Heart left ventricle (tissue), 16 donors: Measurements from ENCODE around the gene HCN4. TPM values are rescaled to one million over a fixed set of nuclear protein-coding genes. Genes with fewer than 3 reads are reported as not detected.

Experiments
- ATAC-seq, 4 donors: fragments of 200-7000 bp; cut with Tn5 transposase; one replicate each; pipeline ENCODE4 v1.9.1; 2020 to 2022; ENCODE audit warnings: moderate library complexity in 4 of 4, mild to moderate bottlenecking in 3 of 4, moderate number of reproducible peaks in 1 of 4
- DNase-seq, 5 donors: peaks; one replicate each; pipeline ENCODE4 v3.0.0-alpha.2; 2020
- H3K27ac ChIP-seq, 12 donors: fragments of 200-600 bp; sonication (generic) in 4 of 12; one replicate each; pipeline versions ENCODE4 v1.5.0 to v1.8.0; 2016 to 2022; ENCODE audit warnings: mild to moderate bottlenecking in 2 of 12
- H3K27me3 ChIP-seq, 9 donors: fragments of 200-600 bp; sonication (generic) in 2 of 9; one replicate each; pipeline versions ENCODE4 v1.5.1 to v1.8.0; 2016 to 2022; ENCODE audit warnings: mild to moderate bottlenecking in 3 of 9
- H3K36me3 ChIP-seq, 9 donors: fragments of 200-600 bp; sonication (generic) in 2 of 9; one replicate each; pipeline versions ENCODE4 v1.5.0 to v1.8.0; 2018 to 2022; ENCODE audit warnings: mild to moderate bottlenecking in 2 of 9
- H3K4me1 ChIP-seq, 12 donors: fragments of 200-600 bp; sonication (generic) in 4 of 12; one replicate each; pipeline versions ENCODE4 v1.5.0 to v1.8.0; 2016 to 2022; ENCODE audit warnings: mild to moderate bottlenecking in 3 of 12
- H3K4me3 ChIP-seq, 12 donors: fragments of 200-600 bp; sonication (generic) in 4 of 12; one replicate each; pipeline versions ENCODE4 v1.5.0 to v1.8.0; 2017 to 2022; ENCODE audit warnings: mild to moderate bottlenecking in 9 of 12, moderate library complexity in 4 of 12
- H3K9me3 ChIP-seq, 12 donors: fragments of 200-600 bp; sonication (generic) in 4 of 12; one replicate each; pipeline versions ENCODE4 v1.5.0 to v1.8.0; 2016 to 2022; ENCODE audit warnings: mild to moderate bottlenecking in 1 of 12
- POLR2A ChIP-seq, 2 donors: fragments of 450-650 bp; IDR thresholded peaks; one replicate each; pipeline ENCODE4 v1.6.1; 2017; ENCODE audit warnings: antibody characterized with exemption in 2 of 2, mild to moderate bottlenecking in 2 of 2, moderate library complexity in 2 of 2
- WGBS, 4 donors: extraction: QIAGEN DNeasy Blood & Tissue Kit in 2 of 4; methylation state at CpG; one replicate each; pipeline versions ENCODE4 v1.1.5 to v1.1.7; 2013 to 2018; 5-methylcytosine and 5-hydroxymethylcytosine counted together
- intact Hi-C, 10 donors: fragments of 100-400 bp; cut with DNase I; formaldehyde crosslinking; loops; one replicate each; pipeline versions ENCODE4 v1.11.1 to v1.14.2; 2022
- polyA plus RNA-seq, 2 donors: library from polyadenylated mRNA; stranded (reverse); fragments of 200-250 nt; gene quantifications; one replicate each; pipeline ENCODE4 v1.2.3, GENCODE V29; 2013
- total RNA-seq, 9 donors: library from RNA; depleted of rRNA in 2 of 9; stranded (reverse); fragments of >200 nt in 2 of 9; fragmentation: NEBNext Ultra II Directional in 3 of 9; extraction: Animal tissue kit (Norgen Biotek cat#: 25700) in 3 of 9; gene quantifications; one replicate each; pipeline versions ENCODE4 v1.1.0 to v1.2.4, GENCODE V29; 2016 to 2023
- TF ChIP-seq, protein P1 (sequence below), 12 donors: fragments of 200-600 bp; sonication (generic) in 4 of 12; IDR thresholded peaks; one replicate each; pipeline versions ENCODE4 v1.5.0 to v1.8.0; 2018 to 2022; ENCODE audit warnings: antibody characterized with exemption in 12 of 12, mild to moderate bottlenecking in 5 of 12
- donor health status: ischemic (EF 13 %, LVEDD 7.1; RV severe dilation, severe dysfunction).
- donor health status: healthy with polysubstance abuse.
- donor health status: DM: no; HTN: yes; CAD: no.
- donor health status: DM: no; HTN: no; CAD: no.
- donor health status: ischemic (EF 25% LVEDD 6.9; RV normal size, moderate dysfunction).
- donor health status: ischemic (EF 25% LVEDD 5.7; RV mildly dilated, moderate dysfunction).
- donor health status: healthy.
- donor health status: DM: yes; HTN: yes; CAD: no.
- donor health status: ischemic (EF 35%, LVEDD 5.7; RV mildly dilated, moderate dysfunction).
- donor health status: nonischemic (EF 11% LVEDD 7.7; RV severe dilation, severe dysfunction).
- donor health status: DM: yes; HTN: yes; CAD: no.
- donor health status: PGD.
- donor health status: ischemic (EF 29% LVEDD 5.4; RV normal size, mild dysfunction).
- donor health status: nonischemic (EF 23%, LVEDD 6.1; RV moderate dilation, normal function).

HCN4 gene
- total and polyA plus RNA-seq, 11 donors: 5.1 to 23.0 (median 8.4) TPM

DNA sequence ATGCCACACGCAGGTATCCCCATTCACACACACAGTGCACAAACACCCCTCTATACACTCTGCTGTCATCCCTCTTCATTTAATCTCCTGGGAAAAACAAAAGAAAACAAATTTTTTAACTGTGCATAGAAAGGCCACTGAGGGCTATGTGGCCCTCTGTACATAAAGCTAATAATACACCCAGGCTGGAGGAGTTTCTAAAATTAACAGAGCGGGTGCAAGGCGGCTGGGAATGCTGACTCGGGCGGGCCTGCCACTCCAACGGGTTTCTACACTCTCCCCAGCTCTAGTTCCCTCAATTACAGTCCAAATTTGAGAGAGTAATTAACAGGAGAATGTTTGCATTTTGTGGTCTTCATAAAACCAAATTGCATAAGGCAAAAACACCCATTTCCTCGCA is 23.1 kb downstream of the HCN4 start:
- TF ChIP-seq, protein P1, sequence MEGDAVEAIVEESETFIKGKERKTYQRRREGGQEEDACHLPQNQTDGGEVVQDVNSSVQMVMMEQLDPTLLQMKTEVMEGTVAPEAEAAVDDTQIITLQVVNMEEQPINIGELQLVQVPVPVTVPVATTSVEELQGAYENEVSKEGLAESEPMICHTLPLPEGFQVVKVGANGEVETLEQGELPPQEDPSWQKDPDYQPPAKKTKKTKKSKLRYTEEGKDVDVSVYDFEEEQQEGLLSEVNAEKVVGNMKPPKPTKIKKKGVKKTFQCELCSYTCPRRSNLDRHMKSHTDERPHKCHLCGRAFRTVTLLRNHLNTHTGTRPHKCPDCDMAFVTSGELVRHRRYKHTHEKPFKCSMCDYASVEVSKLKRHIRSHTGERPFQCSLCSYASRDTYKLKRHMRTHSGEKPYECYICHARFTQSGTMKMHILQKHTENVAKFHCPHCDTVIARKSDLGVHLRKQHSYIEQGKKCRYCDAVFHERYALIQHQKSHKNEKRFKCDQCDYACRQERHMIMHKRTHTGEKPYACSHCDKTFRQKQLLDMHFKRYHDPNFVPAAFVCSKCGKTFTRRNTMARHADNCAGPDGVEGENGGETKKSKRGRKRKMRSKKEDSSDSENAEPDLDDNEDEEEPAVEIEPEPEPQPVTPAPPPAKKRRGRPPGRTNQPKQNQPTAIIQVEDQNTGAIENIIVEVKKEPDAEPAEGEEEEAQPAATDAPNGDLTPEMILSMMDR (IDR thresholded peaks at IDR 0.05): no peak
- no peak for TF ChIP-seq POLR2A (IDR thresholded peaks at IDR 0.05)
- Histone ChIP-seq H3K4me1 (peaks cover 0 to 35% (median 8%) of the 10 kb centered on the region in 12 donors), H3K27ac (peak overlapping the region in 1 of 12 donors; percentile 45), H3K9me3 (peaks cover 0 to 5% (median 0%) of the 10 kb centered on the region in 12 donors), H3K4me3 (no peak overlapping the region), H3K36me3 (no peaks in the 10 kb centered on the region), H3K27me3 (peaks cover 0 to 4% (median 0%) of the 10 kb centered on the region in 9 donors)
- ATAC-seq (peak; percentile 44 to 81 (median 71)), DNase-seq (no peak)
- 44 to 58% (median 56%) methylated on average over 7 of the region's 7 CpGs for WGBS, 4 donors
- intact Hi-C loops: no loop called here

- intact Hi-C loops: no loop called here
Observed at GRCh38 chr15:73344056-73344455, 24.7 kb downstream of the HCN4 start.

DNA sequence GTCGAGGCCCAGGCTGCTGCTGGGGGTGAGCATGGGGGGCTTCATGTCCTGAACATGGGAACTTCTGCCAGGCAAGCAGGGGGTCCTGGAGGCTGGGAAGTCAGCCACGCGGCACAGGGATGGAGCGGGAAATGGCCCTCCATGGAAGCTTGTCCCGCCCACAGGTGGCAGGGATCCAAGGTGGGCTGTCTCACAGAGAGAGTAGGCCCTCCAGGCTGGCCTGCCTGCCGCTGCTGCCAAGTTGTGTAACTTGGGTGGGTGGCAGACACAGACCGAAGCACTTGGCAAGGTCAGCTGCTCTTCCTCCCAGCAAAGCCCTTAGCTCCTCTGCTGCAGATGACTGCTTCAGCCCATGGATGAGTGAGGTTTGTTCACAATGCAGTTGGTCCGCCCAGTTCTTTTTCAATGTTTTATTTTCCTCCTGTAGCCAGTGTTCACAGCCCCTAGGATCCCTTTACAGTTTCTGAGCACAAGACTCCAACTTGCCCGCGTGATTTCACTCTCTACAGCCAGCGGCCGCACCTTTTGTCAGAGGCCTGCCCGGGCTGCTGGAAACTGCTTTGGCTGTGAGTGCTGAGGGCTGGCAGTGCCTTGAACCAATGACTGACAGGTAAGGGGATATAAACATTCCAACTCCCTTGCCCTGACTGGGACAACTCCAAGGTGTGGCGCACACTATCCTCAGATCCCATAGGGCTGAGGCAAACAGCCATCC is 26.7 kb downstream of the HCN4 start:
- no peak for TF ChIP-seq POLR2A (IDR thresholded peaks at IDR 0.05)
- TF ChIP-seq, protein P1 (IDR thresholded peaks at IDR 0.05): no peak
- peak in 4 of 5 donors; percentile 46 to 66 (median 59) for DNase-seq
- peak overlapping the region in 1 of 12 donors; percentile 31 for H3K27ac ChIP-seq
- 59 to 62% (median 59%) methylated on average over 11 to 14 of the region's 14 CpGs for WGBS, 4 donors
- peak; percentile 21 to 66 (median 61) for ATAC-seq
- peaks cover 0 to 4% (median 0%) of the 10 kb centered on the region in 9 donors for H3K27me3 ChIP-seq
- H3K4me1 ChIP-seq: peaks cover 0 to 41% (median 8%) of the 10 kb centered on the region in 12 donors
- H3K36me3 ChIP-seq: no peaks in the 10 kb centered on the region
- peaks cover 0 to 5% (median 0%) of the 10 kb centered on the region in 12 donors for H3K9me3 ChIP-seq
- no peak overlapping the region for H3K4me3 ChIP-seq
- intact Hi-C loops: no loop called here

More at GRCh38 chr15:73344056-73344455, 24.7 kb downstream of the HCN4 start:
- H3K4me3 ChIP-seq: no peak overlapping the region
- H3K4me1 ChIP-seq: peaks cover 0 to 38% (median 8%) of the 10 kb centered on the region in 12 donors
- DNase-seq (no peak), ATAC-seq (no peak)
- whole genome bisulfite sequencing, 4 donors: 60 to 72% (median 71%) methylated on average over 3 of the region's 3 CpGs
- H3K27me3 ChIP-seq: peaks cover 0 to 4% (median 0%) of the 10 kb centered on the region in 9 donors
- no peak overlapping the region for H3K27ac ChIP-seq
- no peaks in the 10 kb centered on the region for H3K36me3 ChIP-seq
- peaks cover 0 to 5% (median 0%) of the 10 kb centered on the region in 12 donors for H3K9me3 ChIP-seq
- TF ChIP-seq, protein P1 (IDR thresholded peaks at IDR 0.05): no peak
- no peak for TF ChIP-seq POLR2A (IDR thresholded peaks at IDR 0.05)

GRCh38 chr15:73340502-73341192 is 28.1 kb downstream of the HCN4 start:
- intact Hi-C loops: no loop called here
- DNase-seq (no peak), ATAC-seq (no peak)
- WGBS, 4 donors: 83 to 87% (median 85%) methylated on average over 9 of the region's 9 CpGs
- TF ChIP-seq POLR2A (IDR thresholded peaks at IDR 0.05): no peak
- TF ChIP-seq, protein P1 (IDR thresholded peaks at IDR 0.05): no peak
- H3K4me3 ChIP-seq: no peak overlapping the region
- H3K27me3 ChIP-seq: no peaks in the 10 kb centered on the region
- peaks cover 0 to 5% (median 0%) of the 10 kb centered on the region in 12 donors for H3K9me3 ChIP-seq
- peaks cover 0 to 34% (median 5%) of the 10 kb centered on the region in 12 donors for H3K4me1 ChIP-seq
- no peaks in the 10 kb centered on the region for H3K36me3 ChIP-seq
- no peak overlapping the region for H3K27ac ChIP-seq
